T-cell (primary cell): ENCODE measurements around the gene AKAP12. TPM values are rescaled to one million over a fixed set of nuclear protein-coding genes. Genes with fewer than 3 reads are reported as not detected.

Experiments
- ATAC-seq, 4 experiments: fragments of 200-7000 bp in 3 of 4; fragments of 150-1000 bp in 1 of 4; cut with Tn5 transposase; replicated peaks in 1 of 4; 1 replicate in 3 of 4; 2 replicates in 1 of 4; pipeline ENCODE4 v1.10.0; 2021; ENCODE audit warnings: moderate library complexity in 3 of 4, mild to moderate bottlenecking in 2 of 4, moderate number of reproducible peaks in 1 of 4
- CTCF ChIA-PET, 2 donors: fragments of 300-600 bp; sonication (Branson Sonifier 250); formaldehyde crosslinking; loops; one replicate each; lab custom pipeline; 2022; ENCODE audit warnings: antibody characterized with exemption in 2 of 2; lab: Charles Lee
- POLR2A ChIA-PET, 2 donors: fragments of 300-600 bp; sonication (Branson Sonifier 250); formaldehyde crosslinking; loops; one replicate each; lab custom pipeline; 2022; ENCODE audit warnings: antibody characterized with exemption in 2 of 2; lab: Charles Lee
- DNase-seq, 35 experiments: peaks; one replicate each; pipeline versions ENCODE4 v3.0.0 to v3.0.0-alpha.2; 2013 to 2023
- H3K27ac ChIP-seq: one replicate; pipeline ENCODE4 v1.5.1; 2013; ENCODE audit warnings: low read length
- H3K27me3 ChIP-seq, 2 experiments: replicated peaks in 1 of 2; 1 replicate in 1 of 2; 2 replicates in 1 of 2; pipeline versions ENCODE4 v1.6.1 to v1.7.0; 2013; ENCODE audit warnings: low read length in 1 of 2, mixed read lengths in 1 of 2; ENCODE audit not compliant: control insufficient read depth in 2 of 2, insufficient read depth in 2 of 2; ENCODE audit errors: extremely low read depth in 1 of 2
- H3K36me3 ChIP-seq, 2 donors: 1 replicate in 1 of 2; 2 replicates in 1 of 2; pipeline versions ENCODE4 v1.6.1 to v1.7.0; 2013; ENCODE audit warnings: low read length in 1 of 2; ENCODE audit not compliant: control insufficient read depth in 2 of 2, insufficient read depth in 1 of 2; ENCODE audit errors: extremely low read depth in 1 of 2
- H3K4me1 ChIP-seq, 2 experiments: 1 replicate in 1 of 2; 2 replicates in 1 of 2; pipeline versions ENCODE4 v1.6.1 to v1.7.0; 2013; ENCODE audit warnings: low read length in 2 of 2, mixed read lengths in 1 of 2; ENCODE audit not compliant: insufficient read depth in 2 of 2, control insufficient read depth in 1 of 2; ENCODE audit errors: extremely low read depth in 1 of 2
- H3K4me3 ChIP-seq, 2 donors: 1 replicate in 1 of 2; 2 replicates in 1 of 2; pipeline versions ENCODE4 v1.5.1 to v1.7.0; 2013; ENCODE audit warnings: mild to moderate bottlenecking in 2 of 2, low read length in 1 of 2, moderate library complexity in 1 of 2; ENCODE audit not compliant: control insufficient read depth in 1 of 2; ENCODE audit errors: extremely low read depth in 1 of 2
- H3K9me3 ChIP-seq: 2 replicates; pipeline ENCODE4 v1.7.0; 2013
- H3K27ac Mint-ChIP-seq, 2 donors: one replicate each; pipeline ENCODE4 v1.8.0; 2020 to 2021; ENCODE audit warnings: mild to moderate bottlenecking in 2 of 2, mixed read lengths in 2 of 2
- H3K27me3 Mint-ChIP-seq, 2 donors: one replicate each; pipeline ENCODE4 v1.8.0; 2021 to 2022; ENCODE audit warnings: mixed read lengths in 2 of 2
- H3K36me3 Mint-ChIP-seq: one replicate; pipeline ENCODE4 v1.8.0; 2021; ENCODE audit warnings: mixed read lengths
- H3K4me1 Mint-ChIP-seq, 3 donors: one replicate each; pipeline ENCODE4 v1.8.0; 2020 to 2022; ENCODE audit warnings: mixed read lengths in 3 of 3, mild to moderate bottlenecking in 1 of 3
- H3K4me3 Mint-ChIP-seq, 3 donors: one replicate each; pipeline ENCODE4 v1.8.0; 2020 to 2022; ENCODE audit warnings: mild to moderate bottlenecking in 3 of 3, mixed read lengths in 3 of 3, moderate library complexity in 3 of 3
- H3K9me3 Mint-ChIP-seq, 3 donors: one replicate each; pipeline ENCODE4 v1.8.0; 2020 to 2022; ENCODE audit warnings: mixed read lengths in 3 of 3
- WGBS: methylation state at CpG from one replicate; pipeline ENCODE4 v1.1.5; 2013; ENCODE audit warnings: missing lambda C conversion rate; ENCODE audit not compliant: insufficient coverage; 5-methylcytosine and 5-hydroxymethylcytosine counted together
- total RNA-seq, 35 experiments: library from RNA in 6 of 35; stranded (reverse) in 6 of 35; fragments of 120-200 nt in 1 of 35; gene quantifications; one replicate each; pipeline versions ENCODE4 v1.2.1 to v1.2.4 and lab custom pipeline; 2013 to 2026

The AKAP12 gene
- total RNA-seq, 5 donors from 2014 or later (not counting 1 experiment from before 2014, with no cell fraction given), result 0.16 to 1.8 (median 1.2) TPM

DNA sequence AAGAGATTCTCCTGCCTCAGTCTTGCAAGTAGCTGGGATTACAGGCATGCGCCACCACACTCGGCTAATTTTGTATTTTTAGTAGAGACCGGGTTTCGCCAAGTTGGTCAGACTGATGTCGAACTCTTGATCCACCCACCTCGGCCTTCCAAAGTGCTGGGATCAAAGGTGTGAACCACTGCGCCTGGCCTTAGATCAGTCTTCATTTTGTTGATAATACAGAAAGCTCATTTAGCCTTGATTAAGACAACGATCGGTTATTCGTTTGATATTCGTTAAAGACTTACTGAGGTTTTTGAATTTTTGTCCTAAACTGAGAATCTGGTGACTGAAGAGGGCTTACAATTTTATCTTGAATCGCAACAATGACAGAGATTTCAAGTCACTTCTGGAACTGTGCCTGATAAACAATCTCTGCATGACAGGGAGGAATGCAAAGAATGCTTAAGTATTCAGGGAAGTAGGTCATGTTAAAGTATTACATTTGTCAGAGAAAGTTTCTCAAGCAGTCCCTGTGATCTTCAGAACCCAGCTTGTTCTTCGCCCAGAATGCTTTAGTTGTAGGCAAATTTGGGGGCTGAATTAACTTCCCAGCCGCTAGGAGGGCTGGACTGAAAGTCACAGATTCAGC, 14.8 kb downstream of the AKAP12 start:
- Mint-ChIP-seq H3K27ac (no peak overlapping the region), H3K36me3 (no peaks in the 10 kb centered on the region), H3K4me1 (no peaks in the 10 kb centered on the region), H3K4me3 (no peak overlapping the region), H3K9me3 (no peaks in the 10 kb centered on the region), H3K27me3 (peaks cover 5 to 14% of the 10 kb centered on the region in 2 donors)
- no peak for DNase-seq
- no peaks in the 10 kb centered on the region for H3K4me1 ChIP-seq
- H3K4me3 ChIP-seq, result no peak overlapping the region
- peaks cover 0 to 7% of the 10 kb centered on the region in 2 experiments for H3K27me3 ChIP-seq
- POLR2A ChIA-PET, result no interaction called here
- WGBS, result 92% methylated on average over 14 of the region's 14 CpGs
- CTCF ChIA-PET, result no interaction called here
- no peak for ATAC-seq
- no peaks in the 10 kb centered on the region for H3K36me3 ChIP-seq
- no peaks in the 10 kb centered on the region for H3K9me3 ChIP-seq
- no peak overlapping the region for H3K27ac ChIP-seq

DNA sequence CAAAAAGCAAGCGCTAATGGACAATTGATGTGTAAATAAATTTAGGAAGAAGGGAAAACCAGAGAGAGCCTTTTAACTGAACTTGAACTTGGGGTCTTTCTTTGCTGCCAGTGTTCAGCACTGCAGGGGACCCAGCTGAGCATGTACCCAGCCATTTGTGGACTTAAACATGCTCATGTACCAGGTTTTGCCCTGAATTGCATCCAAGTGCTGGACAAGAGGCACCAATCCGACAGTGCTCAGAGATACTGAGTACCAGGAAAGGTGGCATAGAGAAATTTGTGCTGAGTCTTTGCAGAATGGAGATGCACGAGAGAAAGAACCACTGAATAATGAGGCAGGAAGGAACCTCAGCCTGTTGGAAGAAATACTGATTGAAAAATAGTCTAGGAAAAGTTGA, 16.0 kb downstream of the AKAP12 start:
- no peak for ATAC-seq
- WGBS, result 100% methylated on average over 2 of the region's 3 CpGs
- POLR2A ChIA-PET, result no interaction called here
- peaks cover 11 to 17% of the 10 kb centered on the region in 2 donors for H3K27me3 Mint-ChIP-seq
- no peak overlapping the region for H3K4me3 ChIP-seq
- no peaks in the 10 kb centered on the region for H3K4me1 Mint-ChIP-seq
- no peaks in the 10 kb centered on the region for H3K9me3 Mint-ChIP-seq
- no peaks in the 10 kb centered on the region for H3K36me3 ChIP-seq
- CTCF ChIA-PET, result no interaction called here
- DNase-seq, result no peak
- H3K36me3 Mint-ChIP-seq, result no peaks in the 10 kb centered on the region
- H3K27ac ChIP-seq, result no peak overlapping the region
- H3K9me3 ChIP-seq, result no peaks in the 10 kb centered on the region
- peaks cover 0 to 9% of the 10 kb centered on the region in 2 experiments for H3K27me3 ChIP-seq
- H3K4me1 ChIP-seq, result no peaks in the 10 kb centered on the region
- no peak overlapping the region for H3K27ac Mint-ChIP-seq
- H3K4me3 Mint-ChIP-seq, result no peak overlapping the region

DNA sequence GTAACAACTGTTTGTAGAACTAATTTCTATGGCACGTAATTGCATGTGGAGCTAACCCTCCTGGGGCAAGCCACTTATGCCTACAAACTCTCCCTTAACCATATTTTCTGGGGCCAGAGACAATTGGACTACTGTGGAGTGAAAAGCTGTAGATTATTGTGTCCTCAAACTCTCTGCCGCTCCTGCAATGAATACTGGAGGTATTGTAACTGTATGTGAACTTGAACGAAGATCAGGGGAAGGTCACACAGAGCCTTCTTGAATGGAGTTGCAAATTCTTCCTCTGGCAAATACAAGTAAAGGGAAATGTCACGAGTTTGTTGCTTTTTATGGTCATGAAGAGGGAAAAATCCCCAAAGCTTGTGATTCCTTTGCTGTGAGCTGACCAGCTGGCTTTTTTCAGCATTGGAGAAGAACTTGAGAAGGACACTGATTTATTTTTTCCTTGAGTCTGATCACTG, 18.2 kb downstream of the AKAP12 start:
- Histone ChIP-seq H3K27me3 (peaks cover 0 to 15% of the 10 kb centered on the region in 2 experiments), H3K27ac (no peak overlapping the region), H3K4me1 (no peaks in the 10 kb centered on the region), H3K36me3 (no peaks in the 10 kb centered on the region), H3K9me3 (no peaks in the 10 kb centered on the region), H3K4me3 (no peak overlapping the region)
- peaks cover 13 to 18% of the 10 kb centered on the region in 2 donors for H3K27me3 Mint-ChIP-seq
- H3K9me3 Mint-ChIP-seq, result no peaks in the 10 kb centered on the region
- ATAC-seq (no peak), DNase-seq (no peak)
- H3K4me1 Mint-ChIP-seq, result no peaks in the 10 kb centered on the region
- POLR2A ChIA-PET, result interaction anchor here in 1 of 2 donors (0.6 kb wide), 1 partner anchor 35 kb away, joined by 4 read pairs; no protein-coding TSS in a partner anchor
- H3K27ac Mint-ChIP-seq, result no peak overlapping the region
- no peak overlapping the region for H3K4me3 Mint-ChIP-seq
- CTCF ChIA-PET, result no interaction called here
- 80% methylated on average over 1 of the region's 4 CpGs for WGBS
- no peaks in the 10 kb centered on the region for H3K36me3 Mint-ChIP-seq

DNA sequence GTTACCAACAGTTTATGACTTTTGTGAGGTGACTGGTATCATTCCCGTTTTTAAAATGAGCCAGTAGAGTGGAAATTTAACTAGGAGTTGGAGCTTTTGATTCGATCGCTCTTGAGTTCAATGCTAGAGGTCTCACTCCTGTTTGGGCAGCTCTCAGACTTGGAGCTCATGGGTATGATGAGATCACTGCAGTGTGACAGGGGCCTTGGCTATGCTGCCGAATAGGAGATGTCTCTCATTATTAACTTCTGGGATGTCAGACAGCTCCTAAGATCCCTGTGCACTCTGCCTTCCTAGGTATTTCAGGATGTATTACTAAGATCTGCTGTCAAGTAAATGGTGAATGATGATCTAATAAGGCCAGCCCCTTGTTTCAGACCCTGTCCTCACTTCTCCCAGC, 20.4 kb downstream of the AKAP12 start:
- peaks cover 0 to 21% of the 10 kb centered on the region in 2 experiments for H3K27me3 ChIP-seq
- POLR2A ChIA-PET, result no interaction called here
- H3K9me3 ChIP-seq, result no peaks in the 10 kb centered on the region
- no peak overlapping the region for H3K27ac ChIP-seq
- H3K4me3 ChIP-seq, result no peak overlapping the region
- DNase-seq (no peak), ATAC-seq (no peak)
- peaks cover 17 to 22% of the 10 kb centered on the region in 2 donors for H3K27me3 Mint-ChIP-seq
- H3K4me1 Mint-ChIP-seq, result no peaks in the 10 kb centered on the region
- no peaks in the 10 kb centered on the region for H3K36me3 Mint-ChIP-seq
- no peak overlapping the region for H3K4me3 Mint-ChIP-seq
- CTCF ChIA-PET, result no interaction called here
- no peaks in the 10 kb centered on the region for H3K4me1 ChIP-seq
- no peak overlapping the region for H3K27ac Mint-ChIP-seq
- H3K36me3 ChIP-seq, result no peaks in the 10 kb centered on the region
- H3K9me3 Mint-ChIP-seq, result no peaks in the 10 kb centered on the region
- WGBS, result 94% methylated on average over 2 of the region's 4 CpGs

DNA sequence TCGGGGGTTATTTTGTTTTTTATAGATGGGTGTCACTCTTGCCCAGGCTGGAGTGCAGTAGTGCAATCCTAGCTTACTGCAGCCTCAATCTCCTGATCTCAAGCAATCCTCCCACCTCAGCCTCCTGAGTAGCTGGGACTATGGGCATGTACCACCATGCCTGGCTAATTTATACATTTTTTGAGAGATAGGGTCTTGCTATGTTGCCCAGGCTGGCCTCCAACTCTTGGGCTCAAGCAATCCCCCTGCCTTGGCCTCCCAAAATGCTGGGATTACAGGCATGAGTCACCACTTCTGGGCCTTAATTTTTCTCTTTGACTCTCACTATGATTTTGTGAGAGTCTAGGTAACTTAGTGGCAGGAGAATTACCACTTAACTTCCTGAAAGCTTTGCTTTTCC, 23.3 kb downstream of the AKAP12 start:
- no peak overlapping the region for H3K27ac ChIP-seq
- Mint-ChIP-seq H3K27ac (no peak overlapping the region), H3K4me3 (no peak overlapping the region), H3K27me3 (peaks cover 14 to 27% of the 10 kb centered on the region in 2 donors), H3K36me3 (no peaks in the 10 kb centered on the region), H3K4me1 (no peaks in the 10 kb centered on the region), H3K9me3 (no peaks in the 10 kb centered on the region)
- peaks cover 0 to 18% of the 10 kb centered on the region in 2 experiments for H3K27me3 ChIP-seq
- H3K4me3 ChIP-seq, result no peak overlapping the region
- ChIA-PET CTCF (no interaction called here), POLR2A (no interaction called here)
- no peaks in the 10 kb centered on the region for H3K4me1 ChIP-seq
- ATAC-seq, result no peak
- H3K9me3 ChIP-seq, result no peaks in the 10 kb centered on the region
- H3K36me3 ChIP-seq, result no peaks in the 10 kb centered on the region
- no CpG with 5 or more reads among the region's 1 CpG for WGBS
- no peak for DNase-seq

DNA sequence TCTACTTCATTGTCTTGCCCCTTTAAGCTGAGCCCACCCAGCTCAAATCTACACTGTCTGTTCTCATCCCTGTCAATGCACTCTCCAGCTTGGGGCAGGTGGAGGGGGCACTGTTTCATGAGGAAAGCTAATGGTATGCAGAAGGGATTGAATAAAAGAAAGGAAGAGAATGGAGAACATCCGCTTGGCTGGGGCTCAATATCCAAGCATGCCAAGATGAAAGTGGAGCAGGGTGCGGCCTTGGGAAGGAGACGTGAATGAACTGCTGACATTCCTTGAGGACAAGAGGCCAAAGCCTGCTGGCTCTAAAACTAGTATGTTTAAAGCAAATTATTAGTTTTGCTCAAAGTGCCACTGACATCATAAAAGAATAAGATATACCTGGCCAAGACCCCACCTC, 24.2 kb downstream of the AKAP12 start:
- Mint-ChIP-seq H3K27ac (no peak overlapping the region), H3K36me3 (no peaks in the 10 kb centered on the region), H3K4me1 (no peaks in the 10 kb centered on the region), H3K27me3 (peaks cover 14 to 27% of the 10 kb centered on the region in 2 donors), H3K9me3 (no peaks in the 10 kb centered on the region), H3K4me3 (no peak overlapping the region)
- Histone ChIP-seq H3K36me3 (no peaks in the 10 kb centered on the region), H3K4me1 (no peaks in the 10 kb centered on the region), H3K27me3 (peaks cover 0 to 18% of the 10 kb centered on the region in 2 experiments), H3K27ac (no peak overlapping the region), H3K4me3 (no peak overlapping the region), H3K9me3 (no peaks in the 10 kb centered on the region)
- ATAC-seq (no peak), DNase-seq (no peak)
- ChIA-PET POLR2A (interaction anchor here in 1 of 2 donors (0.6 kb wide), 1 partner anchor 1947 kb away, joined by 6 read pairs; no protein-coding TSS in a partner anchor), CTCF (interaction anchor here in 1 of 2 donors (0.6 to 0.7 kb wide), 2 partner anchors 371 to 1439 kb away, joined by 3 read pairs; no protein-coding TSS in a partner anchor)
- 90% methylated on average over 3 of the region's 3 CpGs for WGBS
